ENCODE measurements around the gene TCF19. TPM values are rescaled to one million over a fixed set of nuclear protein-coding genes. Genes with fewer than 3 reads are reported as not detected.

TCF19 gene
- total RNA-seq, 1 donor from 2014 or later = 4.0 TPM

- no peak for DNase-seq (ENCODE audit: low read depth)
Observed at GRCh38 chr6:31202259-31203166, 44.1 kb downstream of the TCF19 start.

GRCh38 chr6:31203345-31203979 is 45.1 kb downstream of the TCF19 start:
- peak; percentile 52 for DNase-seq (ENCODE audit: low read depth)

- DNase-seq (ENCODE audit: low read depth) = no peak
Observed at GRCh38 chr6:31204751-31205145, 46.4 kb downstream of the TCF19 start.

- DNase-seq (ENCODE audit: low read depth) = no peak
Observed at GRCh38 chr6:31205638-31206037, 47.2 kb downstream of the TCF19 start.

GRCh38 chr6:31208506-31208905 is 50.1 kb downstream of the TCF19 start:
- DNase-seq (ENCODE audit: low read depth) = no peak

- no peak for DNase-seq (ENCODE audit: low read depth)
Observed at GRCh38 chr6:31209137-31209536, 50.7 kb downstream of the TCF19 start.

GRCh38 chr6:31210123-31210522 is 51.7 kb downstream of the TCF19 start:
- peak; percentile 74 for DNase-seq (ENCODE audit: low read depth)

- DNase-seq (ENCODE audit: low read depth) = no peak
Observed at GRCh38 chr6:31210741-31211532, 52.5 kb downstream of the TCF19 start.

Other genes starting within 250 kb of the TCF19 start
- 21.3 and 21.7 TPM in 2 replicates for gene VARS2, start 244.4 kb upstream of the TCF19 start, total RNA-seq
- not detected in 2 replicates for gene SFTA2, start 226.4 kb upstream of the TCF19 start, total RNA-seq
- not detected in 2 replicates for gene MUCL3, start 217.6 kb upstream of the TCF19 start, total RNA-seq
- not detected in 2 replicates for gene MUC21, start 174.9 kb upstream of the TCF19 start, total RNA-seq
- gene MUC22, start 148.1 kb upstream of the TCF19 start, total RNA-seq = not detected in 2 replicates
- 1.2 and 2.4 TPM in 2 replicates for gene C6orf15, start 46.0 kb upstream of the TCF19 start, total RNA-seq
- 0.21 and 0.29 TPM in 2 replicates for gene PSORS1C1, start 43.8 kb upstream of the TCF19 start, total RNA-seq
- gene CDSN, start 38.1 kb upstream of the TCF19 start, total RNA-seq = 0.16 TPM in 1 of 2 replicates, not detected in the other
- gene PSORS1C2, start 19.5 kb upstream of the TCF19 start, total RNA-seq = not detected in 2 replicates
- 11.9 and 19.8 TPM in 2 replicates for gene CCHCR1, start 787 bp upstream of the TCF19 start, total RNA-seq
- gene POU5F1, start 12.1 kb downstream of the TCF19 start, total RNA-seq = 1.4 and 2.5 TPM in 2 replicates
- gene HLA-C, start 113.5 kb downstream of the TCF19 start, total RNA-seq = 348 and 447 TPM in 2 replicates
- gene HLA-B, start 198.6 kb downstream of the TCF19 start, total RNA-seq = 137 and 270 TPM in 2 replicates
- 32.5 and 55.9 TPM in 2 replicates for gene MICA, start 245.0 kb downstream of the TCF19 start, total RNA-seq